Endothelial cell of hepatic sinusoid (primary cell): ENCODE data around the gene SH3RF1.

ENCODE experiments used
- in situ Hi-C: cut with HindIII; loops from 2 replicates; pipeline ENCODE4 v1.10.0; 2017; ENCODE audit warnings: low sequenced_read_pairs

Gene SH3RF1

DNA sequence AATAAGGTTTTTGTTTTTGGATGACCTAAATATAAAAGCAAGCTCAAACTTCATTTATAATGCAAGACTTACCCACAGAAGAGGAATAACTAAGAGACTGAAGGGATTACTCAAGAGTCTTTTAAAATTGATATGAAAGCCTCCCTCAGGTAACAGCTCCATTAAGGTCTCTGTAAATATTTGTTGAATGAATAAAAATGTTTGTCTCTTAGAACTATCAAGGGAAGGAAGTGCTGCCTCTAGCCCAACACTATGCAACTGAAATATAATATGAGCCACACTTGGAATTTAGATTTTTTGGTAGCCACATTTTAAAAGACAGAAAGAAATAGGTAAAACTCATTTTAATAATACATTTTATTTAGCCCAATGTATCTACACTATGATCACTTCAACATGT, 127.8 kb downstream of the SH3RF1 start:
- in situ Hi-C loops = no loop called here

DNA sequence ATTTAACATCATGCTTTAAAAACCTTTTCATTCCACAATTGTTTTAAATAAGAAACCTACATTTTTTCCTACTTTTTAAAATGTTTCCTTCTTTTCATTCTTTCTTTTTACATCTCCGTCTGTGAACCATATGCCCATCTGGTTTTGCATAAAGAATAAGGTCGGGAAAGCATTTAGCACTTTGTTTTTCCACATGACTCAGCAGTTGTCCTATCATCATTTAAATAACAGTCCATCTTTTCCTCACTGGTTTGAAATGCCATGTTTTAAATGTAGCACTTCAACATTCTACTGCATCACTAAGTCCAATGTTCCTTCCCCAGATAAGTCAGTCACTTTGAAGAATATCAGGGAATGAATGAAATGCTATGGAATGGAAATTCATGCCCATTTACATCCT, 128.4 kb downstream of the SH3RF1 start:
- in situ Hi-C loops = no loop called here

DNA sequence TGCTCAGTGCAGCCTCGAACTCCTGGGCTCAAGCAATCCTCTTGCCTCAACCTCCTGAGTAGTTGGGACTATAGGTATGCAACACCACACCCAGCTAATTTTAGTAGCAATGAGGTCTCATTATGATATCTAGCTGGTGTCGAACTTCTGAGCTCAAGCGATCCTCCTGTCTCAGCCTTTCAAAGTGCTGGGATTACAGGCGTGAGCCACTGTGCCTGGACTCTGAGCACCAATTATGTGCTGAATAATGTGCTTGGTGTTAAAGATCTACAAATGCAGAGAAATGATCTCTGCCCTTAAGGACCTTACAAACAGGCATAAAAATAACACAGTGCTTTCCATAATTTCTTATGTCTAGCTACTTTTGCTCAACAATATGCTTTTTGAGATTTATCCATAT, 131.7 kb downstream of the SH3RF1 start:
- in situ Hi-C loops = no loop called here

DNA sequence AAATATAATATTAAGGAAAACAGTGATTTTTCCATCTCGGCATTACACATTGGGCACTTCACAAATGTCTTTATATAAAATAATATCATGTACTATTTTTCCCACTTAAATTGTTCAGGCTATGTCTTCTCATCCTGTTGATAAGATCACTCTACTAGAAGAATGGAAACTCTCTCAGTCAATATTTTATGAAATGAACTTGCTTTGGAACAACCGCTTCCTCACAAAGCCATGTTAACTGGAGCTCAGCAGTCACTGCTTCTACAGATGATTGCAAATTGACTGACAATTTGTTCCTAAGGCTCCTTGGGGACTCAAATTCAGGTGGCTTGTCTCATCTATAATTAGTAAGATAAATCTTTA, 133.2 kb downstream of the SH3RF1 start:
- in situ Hi-C loops = no loop called here

DNA sequence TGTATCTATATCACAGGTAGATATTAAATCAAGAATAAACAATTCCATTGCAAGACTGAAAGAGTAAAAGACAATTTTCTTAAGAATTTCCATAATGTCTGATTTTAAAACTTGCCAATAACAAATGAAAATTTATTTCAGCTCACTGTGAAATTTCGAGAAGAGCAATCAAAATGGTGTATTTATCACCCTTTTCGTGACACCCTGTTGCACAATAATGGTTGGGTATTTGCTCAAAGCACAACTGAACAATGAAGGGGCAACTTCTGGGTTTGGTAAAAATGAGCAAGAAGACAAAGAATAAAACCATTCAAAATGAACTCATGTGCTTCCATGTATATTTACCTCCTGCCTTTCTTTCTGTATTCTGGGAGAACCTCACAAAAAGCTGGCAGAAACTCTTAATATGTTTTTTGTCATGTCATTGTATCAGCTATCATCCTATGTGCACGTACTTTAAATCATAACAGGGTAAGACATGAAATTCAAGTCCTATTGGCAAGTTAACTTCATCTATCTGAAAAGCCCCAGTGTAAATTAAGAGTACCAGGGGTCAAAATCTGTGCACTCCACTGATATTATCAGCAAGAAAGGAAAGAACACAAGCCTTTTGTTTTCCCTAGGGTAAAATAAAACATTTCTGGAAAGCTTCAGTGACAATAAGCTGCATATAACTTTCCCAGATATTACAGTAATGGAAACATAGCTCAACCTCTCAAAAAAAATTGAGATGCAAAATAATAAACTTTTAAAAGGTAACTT, 133.8 kb downstream of the SH3RF1 start:
- in situ Hi-C loops = no loop called here

DNA sequence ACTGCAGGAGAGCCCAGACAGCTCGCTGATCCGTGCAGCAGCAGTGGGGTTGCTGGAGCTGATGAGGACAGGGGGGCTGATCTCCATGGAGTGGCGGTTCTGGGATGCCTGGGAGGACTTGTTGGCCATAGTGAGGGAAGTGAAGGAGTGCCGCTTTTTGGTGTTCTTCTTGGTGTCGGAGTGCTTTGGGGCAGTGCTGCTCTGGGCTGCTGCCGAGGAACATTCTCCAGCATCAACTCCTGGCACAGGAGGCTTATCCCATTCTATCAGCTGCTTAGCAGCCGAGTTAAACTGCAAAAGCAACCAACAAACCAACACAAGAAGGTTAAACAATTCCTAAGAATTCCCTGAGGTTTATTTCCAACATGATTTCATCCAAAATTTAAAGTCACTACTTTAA, 134.4 kb downstream of the SH3RF1 start:
- in situ Hi-C loops = no loop called here

DNA sequence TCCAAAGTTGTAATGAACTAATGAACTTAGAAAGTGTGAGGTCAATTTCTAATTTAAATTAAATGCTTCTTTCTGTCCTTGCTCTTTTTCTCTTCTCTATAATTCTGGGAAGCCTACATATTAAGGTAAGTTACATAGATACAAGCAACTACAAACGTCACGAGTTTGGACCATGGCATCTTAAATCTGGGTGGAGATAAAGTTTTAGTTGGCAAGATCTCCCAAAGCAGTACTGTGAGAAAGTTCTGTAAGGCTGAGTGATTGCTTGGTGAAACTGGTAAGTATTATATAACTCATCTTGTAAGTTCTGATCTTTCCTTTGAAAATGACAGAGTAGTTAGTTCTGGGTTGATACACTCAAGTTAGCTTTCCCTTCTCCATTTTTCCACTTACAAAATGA, 135.0 kb downstream of the SH3RF1 start:
- in situ Hi-C loops = no loop called here

DNA sequence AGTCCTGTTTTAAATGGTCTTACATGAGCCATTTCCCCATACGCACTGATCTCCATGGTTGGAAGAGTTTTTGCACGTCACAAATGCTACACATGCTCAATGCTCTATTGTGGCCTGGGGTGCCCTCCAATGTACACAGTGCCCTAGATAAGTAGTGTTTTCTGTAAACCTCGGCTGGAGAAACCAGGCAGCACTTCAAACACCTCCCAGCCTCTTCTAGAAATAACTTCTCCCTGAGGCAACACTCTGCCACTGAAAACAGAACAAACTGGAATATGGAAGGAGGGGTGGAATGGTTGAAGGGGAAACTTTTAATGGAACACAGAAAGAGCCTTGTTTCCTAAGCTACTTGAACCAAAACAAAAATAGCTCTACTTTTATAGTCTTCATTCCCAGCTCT, 136.8 kb downstream of the SH3RF1 start:
- in situ Hi-C loops = no loop called here

DNA sequence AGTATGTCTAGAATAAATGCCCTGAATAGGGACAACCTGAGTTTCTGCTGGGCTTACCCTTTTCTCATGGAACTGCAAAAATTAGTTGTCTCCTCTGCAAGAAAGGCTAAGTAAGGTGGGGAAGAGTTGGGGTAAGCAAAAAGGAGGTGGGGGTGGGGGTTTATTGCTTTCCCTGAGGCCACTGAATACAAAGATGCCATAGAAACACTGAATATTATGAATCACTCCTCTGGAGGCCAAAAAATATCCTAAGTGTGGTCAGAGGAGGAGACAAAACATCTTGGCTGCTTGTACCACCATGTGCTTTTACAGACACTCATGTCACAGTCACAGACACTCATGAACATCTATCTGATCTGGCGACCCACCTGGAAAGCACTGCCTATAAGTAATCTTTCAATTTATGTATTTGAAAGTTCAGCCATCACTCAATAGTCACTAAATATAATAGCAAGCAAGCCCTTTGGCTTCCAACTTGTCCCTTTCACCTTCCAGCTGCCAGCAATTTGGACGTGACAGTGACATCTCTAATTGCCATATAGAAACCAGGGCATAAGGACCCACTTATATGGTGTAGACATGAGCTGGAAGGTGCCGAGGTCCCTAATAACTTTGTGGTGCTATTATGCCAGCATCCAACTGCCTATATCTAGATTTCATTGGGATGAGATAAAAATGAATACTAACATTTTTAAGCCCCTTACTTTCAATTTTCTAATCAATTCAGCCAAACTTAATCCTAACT, 138.0 kb downstream of the SH3RF1 start:
- in situ Hi-C loops = no loop called here

DNA sequence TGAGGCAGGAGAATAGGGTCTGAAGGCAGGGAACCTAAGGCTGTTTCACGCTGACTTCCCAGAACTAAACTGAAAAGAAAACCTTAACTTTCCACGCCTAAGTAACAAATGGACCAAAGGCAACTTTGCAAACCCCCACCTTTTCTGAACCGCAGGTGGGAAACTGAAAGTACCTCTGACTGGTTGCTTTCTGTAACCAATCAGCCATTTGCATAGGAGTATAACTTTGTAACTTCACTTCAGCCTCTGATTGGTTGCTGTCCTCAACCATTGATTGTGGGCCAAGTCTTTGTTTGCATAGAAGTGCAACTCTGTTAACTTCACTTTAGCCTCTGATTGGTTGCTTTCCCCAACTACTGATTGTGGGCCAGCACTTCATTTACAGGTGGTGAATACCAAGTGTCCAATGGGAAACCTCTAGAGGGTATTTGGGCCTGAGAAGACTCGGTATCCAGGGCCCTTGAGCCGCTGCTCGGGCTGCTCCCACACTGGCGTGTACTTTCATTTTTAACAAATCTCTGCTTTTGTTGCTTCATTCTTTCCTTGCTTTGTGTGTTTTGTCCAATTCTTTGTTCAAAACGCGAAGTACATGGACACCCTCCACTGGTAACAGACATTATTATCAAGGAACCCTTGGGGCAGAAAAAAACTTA, 139.1 kb downstream of the SH3RF1 start:
- in situ Hi-C loops = no loop called here

DNA sequence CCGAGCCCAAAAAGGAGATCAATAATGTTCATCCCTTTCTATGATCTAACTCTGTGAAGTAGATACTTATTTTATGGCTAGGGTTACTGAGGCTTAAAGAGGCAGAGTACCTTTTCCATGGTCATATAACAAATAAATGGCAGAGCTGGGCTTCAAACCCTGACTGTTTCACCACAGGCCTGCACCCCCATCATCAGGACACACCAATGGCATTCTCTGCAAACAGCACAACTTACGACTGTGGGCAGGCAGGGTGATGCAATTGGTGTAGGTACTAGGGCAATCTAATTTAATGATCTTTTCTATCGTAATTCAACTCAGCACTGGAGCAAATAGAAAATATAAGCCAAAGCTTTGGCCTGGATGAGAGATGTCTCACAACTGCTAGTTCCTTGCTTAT, 141.9 kb downstream of the SH3RF1 start:
- in situ Hi-C loops = no loop called here

DNA sequence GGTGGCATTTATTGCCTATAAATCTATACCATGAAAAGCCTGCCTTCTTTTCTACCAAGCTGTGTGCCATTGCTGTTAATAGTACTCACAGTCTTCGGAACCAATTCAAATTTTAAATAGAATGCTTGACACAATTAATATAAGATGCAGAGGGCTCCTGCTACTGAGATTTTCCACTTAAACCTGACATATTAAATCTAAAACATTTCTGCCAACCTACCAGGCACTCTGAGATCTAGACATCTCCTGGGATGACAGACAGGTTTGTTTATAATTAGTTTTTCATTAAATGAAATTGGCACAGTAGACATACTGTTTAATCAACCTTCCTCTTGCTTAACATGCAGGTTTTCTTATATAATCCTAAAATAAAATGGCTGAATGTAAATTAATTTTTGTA, 143.4 kb downstream of the SH3RF1 start:
- in situ Hi-C loops = no loop called here

DNA sequence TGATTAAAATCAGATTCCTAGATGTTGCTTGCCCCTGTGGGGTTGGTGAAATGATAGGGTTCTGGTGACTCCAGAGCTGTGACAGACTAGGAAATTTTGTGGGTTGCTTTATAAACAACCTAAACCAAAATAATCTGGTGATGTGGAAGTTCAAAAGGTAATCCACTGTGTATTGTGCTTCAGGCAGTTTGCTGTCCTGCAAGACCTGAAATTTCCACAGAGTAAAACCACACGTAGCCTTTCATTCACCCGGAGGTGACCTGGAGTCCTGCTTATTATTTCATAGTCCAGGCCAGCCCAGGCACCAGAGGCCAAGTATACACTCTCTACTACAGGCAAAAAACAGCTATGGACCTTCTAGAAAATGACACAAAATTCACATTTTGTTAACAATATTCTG, 146.1 kb downstream of the SH3RF1 start:
- in situ Hi-C loops = no loop called here

DNA sequence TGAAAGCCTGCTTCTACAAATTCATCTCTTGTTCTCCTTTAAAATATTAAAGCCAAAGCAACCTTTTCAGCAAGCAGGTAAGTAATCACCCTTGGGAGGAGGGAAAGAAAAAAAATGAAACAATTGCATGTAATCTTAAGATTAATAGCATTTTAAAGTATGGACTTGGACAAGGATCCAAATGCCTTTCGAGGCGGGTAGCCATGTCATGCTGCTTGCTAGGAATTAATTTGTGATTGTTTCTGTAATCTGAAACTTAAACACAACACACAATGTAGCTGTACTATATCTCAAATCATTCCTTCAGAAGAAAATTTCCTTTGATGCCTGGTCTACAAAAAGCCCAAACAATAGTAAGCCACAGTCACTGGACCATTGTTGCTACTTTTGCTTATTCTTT, 148.3 kb downstream of the SH3RF1 start:
- in situ Hi-C loops = no loop called here

DNA sequence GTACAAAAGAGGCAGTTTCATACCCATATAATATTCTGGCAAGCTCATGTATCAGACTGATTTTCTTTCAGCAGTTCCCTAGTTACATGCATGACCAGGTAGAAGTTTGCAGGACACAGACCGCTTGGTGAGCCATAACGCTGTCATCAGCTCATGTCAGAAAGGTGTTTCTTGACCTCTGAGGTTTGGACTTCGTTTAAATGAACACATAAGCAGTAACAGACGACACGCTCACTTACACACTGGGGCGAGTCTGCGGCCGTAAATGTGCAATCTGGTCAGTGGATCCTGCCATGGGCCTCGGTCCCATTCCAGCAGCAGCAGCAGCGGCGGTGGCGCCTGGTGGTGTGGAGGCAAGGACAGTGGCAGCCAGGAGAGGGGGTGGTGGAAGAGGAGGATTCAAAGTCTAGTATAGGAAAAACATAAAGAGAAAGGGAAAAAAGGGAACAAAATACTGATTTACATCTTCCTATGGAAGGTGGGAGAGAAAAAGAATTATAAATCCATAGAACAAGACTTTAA, 148.8 kb downstream of the SH3RF1 start:
- in situ Hi-C loops = no loop called here

DNA sequence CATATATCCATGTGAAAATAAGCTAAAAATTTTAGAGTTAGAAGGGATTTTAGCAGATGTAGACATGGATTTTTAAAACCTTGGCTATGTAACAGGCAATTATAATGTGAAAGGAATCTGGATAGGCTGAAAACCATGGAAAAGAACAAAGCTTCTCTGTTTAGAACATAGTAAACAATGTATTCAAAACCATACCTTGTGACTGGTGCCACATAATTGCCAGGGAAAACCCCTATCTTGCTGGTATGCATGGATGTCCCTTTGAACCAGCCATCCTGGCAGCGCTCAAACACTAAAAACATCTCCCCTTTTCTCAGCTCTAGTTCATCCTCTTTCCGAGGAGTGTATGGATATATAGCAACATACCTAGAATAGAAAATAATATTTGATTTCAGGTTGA, 150.1 kb downstream of the SH3RF1 start:
- in situ Hi-C loops = no loop called here

DNA sequence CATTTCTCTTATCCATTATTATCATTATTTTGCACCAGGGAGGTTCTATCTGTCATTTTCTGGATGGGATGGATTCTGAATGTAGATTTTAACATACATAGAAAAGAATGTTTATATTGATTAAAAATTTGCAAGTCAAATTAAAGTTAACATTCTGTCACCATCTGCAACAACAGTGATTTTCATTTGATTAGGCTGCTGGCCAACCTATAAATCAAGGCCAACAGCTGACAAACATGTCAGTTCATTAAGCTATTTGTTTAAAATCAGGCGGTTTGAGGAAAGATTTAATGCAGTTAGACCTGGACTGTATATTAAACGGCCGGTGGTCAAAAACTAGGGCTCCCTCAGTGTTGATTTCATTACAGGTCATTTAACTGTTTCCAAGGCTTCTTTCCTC, 151.2 kb downstream of the SH3RF1 start:
- in situ Hi-C loops = no loop called here

DNA sequence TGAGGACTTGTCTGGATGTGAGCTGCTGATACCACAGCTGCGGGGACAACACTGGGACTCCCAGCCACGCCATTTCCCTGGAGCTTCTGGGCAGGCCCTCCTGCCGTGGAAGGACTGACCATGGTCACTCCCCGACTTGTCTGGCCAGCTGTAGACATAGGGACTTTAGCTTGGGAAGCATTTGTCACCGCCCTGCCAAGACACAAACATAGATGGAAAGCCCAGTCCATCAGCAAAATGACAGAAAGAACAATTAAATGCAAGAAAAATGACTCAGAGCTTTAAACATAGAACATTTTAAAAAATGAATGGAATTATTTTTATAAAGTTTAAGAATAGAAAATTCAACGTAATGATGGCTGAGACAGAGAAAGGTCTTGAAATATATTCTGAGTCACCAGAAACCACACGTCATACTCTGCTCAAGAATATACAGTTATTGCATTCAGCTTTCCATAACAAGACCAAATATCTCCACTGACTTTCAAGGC, 153.1 kb downstream of the SH3RF1 start:
- in situ Hi-C loops = no loop called here

DNA sequence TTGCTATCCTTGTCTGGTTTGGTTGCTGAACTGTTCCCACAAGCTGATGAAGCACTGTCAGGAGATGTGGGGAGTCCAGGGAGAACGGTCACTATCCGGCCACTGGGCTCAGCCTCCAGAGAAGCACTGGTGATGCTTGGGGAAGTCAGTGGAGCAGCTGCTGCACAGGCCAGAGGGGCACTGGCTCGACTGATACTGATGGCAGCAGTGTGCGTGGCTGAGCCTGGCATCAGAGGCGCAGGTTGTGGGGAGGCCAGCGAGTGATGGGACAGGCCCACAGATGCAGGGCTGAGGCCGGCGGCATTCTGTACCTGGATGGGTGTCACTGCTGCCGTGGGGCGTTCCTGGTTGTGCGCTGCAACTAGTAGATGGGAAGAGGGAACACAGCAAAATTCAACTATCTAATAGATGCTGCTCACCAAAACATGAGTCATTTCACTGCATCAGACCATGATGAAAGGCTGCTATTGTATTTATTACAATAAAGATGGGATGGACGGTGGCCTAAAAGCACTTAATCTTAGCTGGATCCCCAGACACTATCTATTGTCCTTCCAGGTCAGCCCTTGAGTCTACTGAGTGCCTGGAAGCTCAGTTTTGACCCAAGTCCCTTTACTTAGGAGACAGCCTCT, 154.4 kb downstream of the SH3RF1 start:
- in situ Hi-C loops = no loop called here

DNA sequence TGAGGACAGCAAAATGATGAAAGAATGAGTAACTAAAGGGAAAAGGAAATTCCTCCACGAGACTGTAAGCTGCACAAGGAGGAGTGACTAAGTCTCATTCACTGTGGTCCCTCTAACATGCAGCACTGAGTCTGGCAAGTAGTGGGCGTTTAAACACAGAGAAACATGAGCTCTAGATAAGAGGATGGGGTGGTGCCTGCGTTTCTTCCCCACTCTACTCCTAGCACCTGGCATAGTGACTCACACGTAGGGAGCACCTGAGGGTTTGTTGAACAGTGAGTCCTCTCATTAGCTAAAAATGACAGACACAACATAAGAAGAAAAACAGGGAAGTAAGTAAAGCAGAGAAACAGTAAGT, 154.9 kb downstream of the SH3RF1 start:
- in situ Hi-C loops = no loop called here

DNA sequence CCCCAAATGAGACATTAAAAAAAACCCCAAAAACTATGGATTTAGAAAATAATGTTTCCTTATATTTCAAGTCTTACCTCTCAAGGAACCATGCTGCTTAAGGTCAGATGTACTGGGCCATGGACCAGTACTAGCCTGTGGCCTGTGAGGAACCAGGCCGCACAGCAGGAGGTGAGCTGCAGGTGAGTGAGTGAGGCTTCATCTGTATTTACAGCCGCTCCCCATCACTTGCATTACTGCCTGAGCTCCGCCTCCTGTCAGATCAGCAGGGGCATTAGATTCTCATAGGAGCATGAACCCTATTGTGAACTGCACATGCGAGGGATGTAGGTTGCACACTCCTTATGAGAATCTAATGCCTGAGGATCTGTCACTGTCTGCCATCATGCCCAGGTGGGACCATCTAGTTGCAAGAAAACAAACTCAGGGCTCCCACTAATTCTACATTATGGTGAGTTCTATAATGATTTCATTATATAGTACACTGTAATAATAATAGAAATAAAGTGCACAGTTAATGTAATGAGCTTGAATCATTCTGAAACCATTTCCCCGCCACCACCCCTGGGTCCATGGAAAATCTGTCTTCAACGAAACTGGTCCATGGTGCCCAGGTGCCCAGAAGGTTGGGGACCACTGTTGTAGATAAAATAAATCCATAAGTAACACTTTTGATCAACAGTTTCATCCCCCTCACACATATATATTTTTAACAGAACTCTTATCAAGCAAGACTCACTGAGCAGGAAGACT, 155.4 kb downstream of the SH3RF1 start:
- in situ Hi-C loops = no loop called here
